T47D (cell line): ENCODE data around the gene TREML1.
"Not testable (repeated sequence)": the region's sequence is repeated elsewhere in the genome, so short reads cannot be mapped to it uniquely, and the experiment has no call there.

Experiments
- DNase-seq, 2 experiments: peaks; one replicate each; pipeline versions ENCODE4 v3.0.0 to v3.0.0-alpha.2; 2011 to 2012; ENCODE audit warnings: low read depth in 1 of 2, low spot score in 1 of 2
- JUND ChIP-seq: IDR thresholded peaks from 2 replicates; pipeline ENCODE4 v1.6.1; 2012; ENCODE audit warnings: low read depth
- in situ Hi-C: cut with HindIII; loops from 2 replicates; pipeline ENCODE4 v1.10.0; 2016; ENCODE audit warnings: low sequenced_read_pairs, low pct_unique_long_range_greater_than_20kb

TREML1 gene, protein sequence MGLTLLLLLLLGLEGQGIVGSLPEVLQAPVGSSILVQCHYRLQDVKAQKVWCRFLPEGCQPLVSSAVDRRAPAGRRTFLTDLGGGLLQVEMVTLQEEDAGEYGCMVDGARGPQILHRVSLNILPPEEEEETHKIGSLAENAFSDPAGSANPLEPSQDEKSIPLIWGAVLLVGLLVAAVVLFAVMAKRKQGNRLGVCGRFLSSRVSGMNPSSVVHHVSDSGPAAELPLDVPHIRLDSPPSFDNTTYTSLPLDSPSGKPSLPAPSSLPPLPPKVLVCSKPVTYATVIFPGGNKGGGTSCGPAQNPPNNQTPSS

GRCh38 chr6:41153992-41154625 lies at the start of gene TREML1:
Gene TREML1 (minus strand): TSS chr6:41154347. CDS start chr6:41154288, 59 bp downstream.
- TF ChIP-seq JUND: no peak
- in situ Hi-C loops: no loop called here
- DNase-seq: no peak

DNA sequence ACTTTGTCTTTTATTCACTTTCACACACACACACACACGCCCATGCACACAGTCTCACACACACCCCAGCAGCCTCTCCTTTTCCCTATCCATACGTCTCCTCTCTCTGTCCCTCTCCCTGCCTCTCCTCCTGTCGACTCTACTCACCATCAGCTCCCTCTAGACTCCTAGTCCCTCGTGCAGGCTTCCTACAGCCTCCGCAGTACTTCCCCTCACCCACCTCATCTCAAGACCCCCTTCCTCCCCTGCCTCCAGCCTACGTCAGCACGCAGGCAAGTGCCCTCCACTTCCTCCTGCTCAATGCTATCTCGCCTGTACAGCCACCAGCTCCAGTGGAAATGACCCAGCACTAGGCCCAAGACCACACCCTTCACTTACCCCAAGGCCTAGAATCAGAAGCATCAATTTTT lies 47.6 kb upstream of the TREML1 start:
- TF ChIP-seq JUND: no peak
- in situ Hi-C loops: no loop called here
- DNase-seq: no peak

DNA sequence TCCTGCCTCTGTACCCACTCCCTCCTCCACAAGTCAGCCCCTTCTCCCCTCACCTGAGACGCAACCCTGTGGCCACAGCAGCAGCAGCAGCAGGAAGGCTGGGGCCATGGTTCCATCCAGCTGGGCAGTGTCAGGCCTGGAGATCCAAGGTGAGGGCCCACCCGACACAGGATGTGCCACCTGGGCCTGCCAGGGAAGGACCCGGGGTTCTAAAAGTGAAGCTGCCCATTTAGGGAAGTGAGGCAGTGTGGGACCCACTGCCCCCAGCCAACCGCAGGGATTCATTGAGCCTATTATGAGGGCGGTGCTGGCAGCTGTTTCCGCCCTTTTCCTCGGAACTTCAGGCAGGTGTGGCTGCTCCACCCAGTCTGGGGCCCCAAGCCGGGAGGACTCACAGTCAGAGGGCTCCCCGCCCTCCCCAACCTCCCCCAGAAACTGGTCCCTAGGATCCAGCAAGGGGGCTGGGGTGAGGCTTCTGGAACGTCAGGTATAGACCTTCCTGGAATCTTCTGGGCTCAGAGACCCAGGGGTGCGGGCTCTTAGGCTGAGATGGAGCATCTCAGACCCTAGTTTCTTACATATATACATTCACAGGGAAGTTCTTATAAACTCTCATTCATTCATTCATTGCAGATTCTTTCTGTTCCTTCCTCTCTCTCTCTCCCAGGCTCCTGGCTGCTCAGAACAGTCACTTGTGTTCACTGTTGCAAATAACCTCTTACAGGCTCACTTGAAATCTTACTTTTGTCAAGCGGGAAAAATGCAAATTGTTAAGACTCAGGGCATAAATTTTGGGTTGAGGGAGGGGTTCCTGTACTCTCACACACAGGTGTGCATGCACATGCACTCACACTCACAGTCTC lies 47.0 kb upstream of the TREML1 start, which contains the start of gene TREML2:
Gene TREML2 (minus strand): TSS at position 249 of the 863 bp plus-strand sequence. CDS start 141 bp downstream, at position 108.
- no peak for TF ChIP-seq JUND
- in situ Hi-C loops: no loop called here
- DNase-seq: no peak

- in situ Hi-C loops: no loop called here
- no peak for DNase-seq
- no peak for TF ChIP-seq JUND
Observed at GRCh38 chr6:41200296-41200900, 46.3 kb upstream of the TREML1 start.

GRCh38 chr6:41199552-41200246 lies 45.6 kb upstream of the TREML1 start:
- TF ChIP-seq JUND: no peak
- DNase-seq: no peak
- in situ Hi-C loops: no loop called here

GRCh38 chr6:41197234-41197633 lies 43.1 kb upstream of the TREML1 start:
- TF ChIP-seq JUND: no peak
- no peak for DNase-seq
- in situ Hi-C loops: no loop called here

GRCh38 chr6:41194386-41194785 lies 40.2 kb upstream of the TREML1 start:
- DNase-seq: no peak
- in situ Hi-C loops: no loop called here
- no peak for TF ChIP-seq JUND

GRCh38 chr6:41193884-41194283 lies 39.7 kb upstream of the TREML1 start:
- in situ Hi-C loops: no loop called here
- TF ChIP-seq JUND: no peak
- DNase-seq: no peak

DNA sequence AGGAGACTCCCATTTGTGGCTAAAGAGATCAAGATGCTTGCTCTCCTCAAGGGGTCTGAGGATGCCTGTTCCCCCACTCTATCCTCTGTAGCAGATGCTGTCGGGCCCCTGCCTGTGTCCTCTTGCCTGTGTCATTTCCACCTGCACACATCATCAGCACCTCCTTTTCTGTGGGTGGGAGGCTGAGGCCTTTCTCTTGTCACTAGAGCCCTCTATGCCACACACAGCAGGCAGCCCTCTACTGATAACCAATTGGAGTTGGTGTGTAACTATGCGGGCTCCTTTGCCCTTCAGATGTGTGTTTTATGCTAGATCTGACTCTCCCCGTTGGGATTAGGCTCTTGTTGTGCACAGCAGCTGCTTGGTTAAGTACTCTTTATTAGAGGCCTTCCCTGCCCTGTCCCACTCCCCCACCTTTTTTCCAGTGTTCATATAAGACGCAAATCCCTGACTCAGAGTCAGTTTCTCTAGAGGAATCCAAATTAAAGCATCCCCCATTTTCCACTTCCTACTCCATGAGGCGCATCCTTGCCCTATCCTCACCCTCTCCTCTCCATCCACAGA lies 39.1 kb upstream of the TREML1 start:
- TF ChIP-seq JUND: no peak
- no peak for DNase-seq
- in situ Hi-C loops: no loop called here

DNA sequence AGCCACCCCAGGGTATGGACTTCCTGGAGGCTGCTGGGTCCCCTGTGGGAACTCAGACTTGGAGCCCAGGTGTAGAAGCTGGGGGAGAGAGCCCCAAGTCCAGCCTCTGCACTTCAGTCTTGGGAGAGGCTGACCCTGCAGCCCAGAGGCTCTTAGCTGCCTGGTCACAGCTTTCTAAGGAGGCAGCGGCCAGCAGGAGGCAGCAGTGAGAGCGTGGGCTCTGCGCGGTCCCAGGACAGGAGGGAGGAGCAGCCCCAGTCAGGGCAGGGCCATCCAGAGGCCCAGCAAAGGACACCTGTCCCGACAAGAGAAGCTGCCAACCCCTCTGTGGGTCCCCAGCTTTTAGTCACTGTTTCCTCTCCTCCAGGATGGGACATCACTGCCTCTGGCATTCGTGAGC lies 37.4 kb upstream of the TREML1 start:
- TF ChIP-seq JUND: no peak
- in situ Hi-C loops: no loop called here
- no peak for DNase-seq

- DNase-seq: no peak
- TF ChIP-seq JUND: no peak
- in situ Hi-C loops: no loop called here
Observed at GRCh38 chr6:41190791-41191190, 36.6 kb upstream of the TREML1 start.

GRCh38 chr6:41189967-41190366 lies 35.8 kb upstream of the TREML1 start:
- no peak for DNase-seq
- no peak for TF ChIP-seq JUND
- in situ Hi-C loops: no loop called here

GRCh38 chr6:41189046-41189445 lies 34.9 kb upstream of the TREML1 start:
- in situ Hi-C loops, DNase-seq: not testable (repeated sequence)
